Activated CD8-positive, alpha-beta memory T cell treated with anti-CD3 and anti-CD28 coated beads for 36 hours (primary cell): ENCODE measurements around the gene ILF2. TPM values are rescaled to one million over a fixed set of nuclear protein-coding genes. Genes with fewer than 3 reads are reported as not detected.

Source experiments
- CTCF ChIA-PET: fragments of 350-600 bp; sonication (Branson Sonifier 250); formaldehyde crosslinking; loops from one replicate; lab custom pipeline; 2021; ENCODE audit warnings: antibody characterized with exemption; lab: Charles Lee
- POLR2A ChIA-PET: fragments of 350-600 bp; sonication (Branson Sonifier 250); formaldehyde crosslinking; loops from one replicate; lab custom pipeline; 2021; ENCODE audit warnings: antibody characterized with exemption; lab: Charles Lee
- total RNA-seq, 2 experiments: library from RNA; stranded (reverse); gene quantifications; one replicate each; pipeline ENCODE4 v1.2.3, GENCODE V29; 2021

Gene ILF2
- total RNA-seq, 2 experiments from 2014 or later = 372 to 384 TPM

DNA sequence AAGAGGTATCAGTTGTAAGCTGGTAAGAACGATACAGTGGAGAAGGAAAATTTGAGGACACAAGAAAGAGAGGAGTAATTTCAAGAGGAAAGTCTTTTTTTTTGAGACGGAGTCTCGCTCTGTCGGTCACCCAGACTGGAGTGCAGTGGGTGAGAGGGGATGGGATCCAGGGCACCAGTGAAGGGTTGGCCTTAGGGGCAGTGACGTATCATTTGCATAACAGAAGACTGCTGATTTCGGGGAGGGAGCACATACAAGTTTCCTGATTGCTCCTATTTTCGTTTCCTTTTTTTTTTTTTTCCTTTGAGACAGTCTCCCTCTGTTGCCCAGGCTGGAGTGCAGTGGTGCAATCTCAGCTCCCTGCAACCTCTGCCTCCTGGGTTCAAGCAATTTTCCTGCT is 47.7 kb downstream of the ILF2 start:
- ChIA-PET POLR2A (no interaction called here), CTCF (interaction anchor here (1.0 to 1.6 kb wide), 2 partner anchors 11 to 112 kb away, joined by 4 read pairs; partner anchors contain the start of gene CHTOP)

DNA sequence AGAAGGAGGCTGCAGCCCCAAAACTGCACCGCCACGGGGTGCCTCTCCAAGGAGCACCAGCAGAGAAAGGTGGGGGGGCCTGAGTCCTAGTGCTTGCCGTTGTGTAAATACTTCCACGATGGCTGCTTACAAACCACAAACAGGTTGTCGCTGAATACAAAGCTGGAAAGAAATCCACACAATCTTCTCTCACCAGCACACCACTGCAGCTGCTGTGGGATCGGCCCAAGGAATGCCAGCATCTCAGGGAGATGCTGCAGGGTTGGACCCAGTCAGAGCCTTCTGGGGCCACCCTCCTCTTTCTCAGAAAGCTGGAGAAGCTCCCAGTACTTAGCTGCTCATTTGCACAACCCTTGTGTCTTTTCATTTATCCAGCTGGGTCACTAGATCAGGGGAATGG is 51.6 kb downstream of the ILF2 start:
- ChIA-PET CTCF (interaction anchor here (1.1 to 1.8 kb wide), 2 partner anchors 8 to 47 kb away, joined by 3 to 4 read pairs; partner anchors contain the start of gene S100A13), POLR2A (no interaction called here)

DNA sequence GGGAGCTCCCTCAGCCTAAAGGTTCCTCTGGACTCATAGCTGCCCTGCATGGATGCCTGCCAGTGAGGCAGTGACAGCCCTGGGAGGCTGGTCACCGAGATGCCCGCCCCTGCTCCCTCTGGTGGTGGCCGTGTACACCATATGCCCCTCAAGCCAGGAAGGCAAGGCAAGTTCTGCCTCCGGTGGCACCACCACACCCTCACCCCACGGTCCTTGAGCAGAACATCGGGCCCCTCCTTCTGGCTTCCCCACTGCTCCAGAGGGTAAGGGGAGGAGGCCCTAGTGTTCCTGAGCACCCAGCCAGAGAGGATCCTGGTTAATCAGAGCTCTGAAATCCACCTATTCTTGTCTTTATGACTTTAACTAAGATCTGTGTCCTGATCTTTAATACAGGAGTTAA is 53.1 kb downstream of the ILF2 start:
- POLR2A ChIA-PET = no interaction called here
- CTCF ChIA-PET = interaction anchor here (1.8 kb wide), 1 partner anchor 10 kb away, joined by 4 read pairs; the partner anchor contains the start of gene S100A13

DNA sequence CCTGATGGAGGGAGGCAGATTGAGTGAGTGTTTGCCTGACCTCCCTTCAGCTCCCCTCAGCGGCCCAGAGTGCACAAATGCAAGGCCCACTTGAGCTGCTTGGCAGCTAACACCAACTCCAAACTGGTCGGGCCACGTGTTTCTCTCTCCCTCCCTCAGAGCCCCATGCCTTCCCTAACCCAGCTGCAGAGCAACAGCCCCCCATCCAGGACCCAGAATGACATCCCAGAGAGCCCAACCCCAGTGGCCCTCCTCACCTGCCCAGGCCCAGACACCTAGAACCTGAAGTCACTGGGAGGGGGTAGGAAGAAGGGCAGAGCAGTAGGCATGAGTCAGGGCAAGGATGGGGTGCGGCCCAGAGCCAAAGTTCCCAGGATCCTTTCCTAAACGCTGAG is 53.9 kb downstream of the ILF2 start:
- ChIA-PET CTCF (no interaction called here), POLR2A (no interaction called here)

DNA sequence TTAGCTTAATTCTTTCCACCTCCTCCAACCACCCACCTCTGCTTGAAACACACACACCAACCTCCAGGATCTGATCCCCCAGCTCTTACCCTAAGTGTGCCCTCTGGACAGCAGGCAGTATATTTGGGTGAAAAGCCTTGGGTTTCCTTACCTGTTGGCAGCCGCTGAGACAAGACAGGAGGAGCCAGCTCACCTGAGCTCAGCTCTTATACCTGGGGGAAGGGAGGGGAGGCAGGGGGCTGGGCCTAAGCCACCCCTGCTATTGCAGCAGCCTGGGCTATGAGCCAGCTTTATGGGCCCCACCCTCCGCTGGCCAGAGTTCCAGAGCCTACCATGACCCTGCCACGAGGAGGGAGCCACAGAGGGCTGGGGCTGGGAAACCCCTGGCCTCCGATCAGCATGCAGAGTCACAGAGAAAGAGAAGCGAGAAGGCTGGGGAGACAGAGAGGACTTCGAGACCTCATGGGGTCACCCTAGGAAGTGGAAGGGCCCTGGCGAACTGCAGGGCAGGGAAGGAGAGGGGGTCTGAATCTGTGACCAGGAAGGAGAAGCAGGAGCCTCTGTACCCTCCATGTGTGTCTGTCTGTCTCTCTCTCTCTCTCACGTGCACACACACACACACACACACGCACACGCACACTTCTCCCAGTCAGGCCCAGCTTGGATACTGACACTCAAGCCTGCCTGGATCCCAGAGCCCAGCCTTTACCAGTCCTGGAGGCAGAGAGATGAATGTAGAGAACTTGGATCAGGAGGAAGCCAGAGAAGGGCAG is 54.5 kb downstream of the ILF2 start, which contains the start of gene S100A14:
Gene S100A14 (minus strand): TSS at position 182 of the 773 bp plus-strand sequence. CDS start 467 bp downstream, outside the sequence.
- ChIA-PET POLR2A (interaction anchor here (1.2 kb wide), 1 partner anchor 17 kb away, joined by 3 read pairs; the partner anchor contains the start of gene CHTOP), CTCF (no interaction called here)

DNA sequence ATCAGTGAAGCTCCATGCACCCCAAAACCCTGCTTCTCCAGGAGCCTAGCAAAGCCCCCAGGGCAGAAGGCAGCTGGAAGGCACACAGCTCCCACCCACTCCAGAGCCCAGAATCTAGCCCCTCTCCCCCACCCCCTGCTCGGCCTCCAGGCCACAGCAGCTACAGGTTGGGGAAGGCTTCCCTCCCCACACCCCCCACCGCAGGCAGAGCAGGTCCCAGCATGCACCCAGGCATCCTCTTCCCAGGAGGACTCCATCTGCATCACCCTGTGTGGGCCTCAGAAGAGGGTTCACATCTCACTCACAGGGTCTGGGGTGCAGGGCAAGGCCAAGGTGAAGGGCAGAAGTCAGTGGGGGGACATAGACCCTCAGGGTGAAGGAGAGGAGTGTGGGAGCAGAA is 55.4 kb downstream of the ILF2 start:
- POLR2A ChIA-PET = interaction anchor here (1.2 kb wide), 1 partner anchor 18 kb away, joined by 3 read pairs; the partner anchor contains the start of gene CHTOP

DNA sequence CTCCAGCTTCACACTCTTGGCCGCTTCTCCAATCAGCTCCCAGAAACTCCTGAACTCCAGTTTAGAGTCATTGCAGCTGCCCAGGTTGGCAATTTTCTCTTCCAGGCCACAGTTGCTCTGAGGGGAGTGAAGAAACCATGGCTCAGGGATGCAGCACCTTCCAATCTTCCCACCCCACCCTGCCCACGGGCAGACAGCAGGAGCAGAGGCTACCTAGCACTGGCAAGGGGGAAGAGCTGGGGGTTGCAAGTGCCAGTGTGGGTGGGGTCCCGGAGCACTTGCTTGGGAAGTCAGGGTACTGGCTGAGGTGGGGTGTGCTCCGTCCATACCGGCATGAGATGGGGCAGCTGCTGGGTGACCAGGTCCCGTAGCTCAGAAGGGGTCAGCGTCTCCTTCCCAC is 55.9 kb downstream of the ILF2 start:
- POLR2A ChIA-PET = no interaction called here
- CTCF ChIA-PET = no interaction called here

More for the DNA sequence above, 55.4 kb downstream of the ILF2 start:
- CTCF ChIA-PET = no interaction called here

DNA sequence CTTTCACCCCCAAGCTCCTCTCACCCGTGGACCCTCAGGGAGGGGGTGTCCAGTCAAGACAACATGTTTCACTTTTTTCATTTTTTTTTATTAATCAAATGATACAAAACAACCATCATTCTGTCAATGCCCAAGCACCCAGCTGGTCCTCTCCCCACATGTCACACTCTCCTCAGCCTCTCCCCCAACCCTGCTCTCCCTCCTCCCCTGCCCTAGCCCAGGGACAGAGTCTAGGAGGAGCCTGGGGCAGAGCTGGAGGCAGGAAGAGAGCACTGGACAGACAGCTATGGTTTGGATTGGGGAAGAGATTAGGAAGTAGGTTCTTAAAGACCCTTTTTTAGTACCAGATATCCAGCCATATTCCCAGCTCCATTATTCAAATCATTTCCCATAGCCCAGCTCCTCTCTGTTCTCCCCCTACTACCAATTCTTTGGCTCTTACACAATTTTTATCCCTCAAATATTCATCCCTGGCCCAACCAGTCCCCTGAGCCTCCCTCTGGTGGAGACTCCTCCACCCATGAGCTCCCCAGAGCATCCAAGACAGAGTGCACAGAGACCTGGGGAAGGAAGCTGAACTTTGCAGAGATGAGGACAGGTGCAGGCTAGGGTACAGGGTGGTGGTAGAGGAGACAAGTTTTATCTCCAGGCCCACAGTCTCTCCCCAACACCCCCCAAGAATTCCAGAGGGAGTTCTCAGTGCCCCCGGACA is 56.4 kb downstream of the ILF2 start:
- POLR2A ChIA-PET = no interaction called here

DNA sequence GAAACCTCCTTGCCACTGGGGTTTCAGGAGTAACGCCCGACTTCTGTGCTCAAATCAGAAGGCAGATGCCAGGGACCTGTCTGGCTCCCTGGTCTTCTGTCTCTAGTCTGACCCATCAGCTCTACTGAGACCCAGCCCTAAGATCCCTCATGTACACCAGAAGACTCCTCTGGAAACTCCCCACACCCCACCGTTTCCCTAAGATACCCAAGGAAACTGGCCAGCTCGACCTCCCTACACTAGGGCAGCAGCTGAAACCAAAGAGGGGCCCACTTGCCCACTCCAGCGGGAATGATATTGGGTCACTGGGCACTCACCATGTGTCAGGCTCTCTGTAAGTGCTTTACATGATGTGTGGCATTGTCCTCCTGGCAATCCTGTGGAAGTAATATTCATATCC is 57.4 kb downstream of the ILF2 start:
- CTCF ChIA-PET = no interaction called here

More for the DNA sequence above, 56.4 kb downstream of the ILF2 start:
- CTCF ChIA-PET = no interaction called here

DNA sequence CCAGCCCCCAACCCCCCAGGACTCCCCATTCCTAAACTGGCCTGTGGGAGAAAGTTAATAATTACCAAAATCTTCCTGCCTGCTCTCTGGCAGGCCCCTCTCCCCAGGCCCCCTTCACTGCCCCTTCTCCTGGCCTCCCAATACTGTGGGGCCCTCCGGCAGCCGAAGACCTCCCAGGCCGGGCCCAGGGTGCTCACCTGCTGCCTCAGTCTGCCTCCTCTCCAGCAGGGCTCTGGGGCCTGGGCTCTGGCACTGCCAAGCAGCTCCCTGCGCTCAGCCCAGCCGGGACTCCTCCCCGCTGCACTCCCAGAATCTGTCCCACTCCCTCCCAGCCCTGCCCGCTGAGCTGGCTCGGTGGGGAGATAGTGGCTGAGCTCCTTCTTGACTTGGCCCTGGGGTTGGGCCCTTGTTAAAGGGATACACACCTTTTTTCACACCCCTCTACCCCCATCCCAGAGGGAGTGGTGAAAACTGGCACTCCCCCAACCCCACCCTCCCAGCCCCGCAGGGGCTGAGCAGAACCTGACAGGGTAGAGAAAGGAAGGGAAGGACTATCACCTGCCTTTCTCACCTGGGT is 58.0 kb downstream of the ILF2 start, which contains the start of gene S100A16:
Gene S100A16 (minus strand): TSS at position 383 of the 577 bp plus-strand sequence. CDS start 4,986 bp downstream, outside the sequence.
- ChIA-PET POLR2A (no interaction called here), CTCF (no interaction called here)

More for the DNA sequence above, 57.4 kb downstream of the ILF2 start:
- POLR2A ChIA-PET = no interaction called here

DNA sequence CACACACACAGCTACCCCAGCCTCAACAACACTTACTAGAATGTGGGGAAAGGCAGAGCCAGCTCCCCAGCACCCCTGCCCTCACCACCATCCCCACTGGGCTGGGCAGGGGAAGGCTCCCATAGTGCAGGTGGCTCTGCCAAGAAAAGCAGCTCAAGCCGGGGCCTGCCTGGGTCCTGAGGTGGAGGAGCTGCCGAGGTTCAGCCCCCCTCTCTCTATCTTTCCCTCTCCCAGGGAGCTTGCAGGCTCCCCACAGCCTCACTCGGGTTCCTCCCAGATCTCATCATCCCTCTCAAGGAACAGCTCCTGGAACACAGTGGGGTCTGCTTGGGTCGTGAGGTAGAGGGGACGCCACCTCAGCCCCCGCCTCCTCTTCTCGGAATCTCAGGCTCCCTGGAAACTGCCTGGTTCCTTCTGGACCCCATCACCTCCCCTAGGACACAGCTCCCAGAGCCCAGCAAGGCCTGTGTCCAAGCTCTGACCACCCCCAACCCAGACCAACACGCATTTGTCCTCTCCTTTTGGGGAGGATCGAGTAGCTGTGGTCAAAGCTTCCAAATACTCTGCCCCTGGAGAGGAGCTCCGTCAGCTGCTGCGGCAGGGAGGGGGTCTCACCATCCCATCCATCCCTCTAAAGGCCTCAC is 58.6 kb downstream of the ILF2 start:
- ChIA-PET CTCF (interaction anchor here (1.3 kb wide), 1 partner anchor 10 kb away, joined by 4 read pairs; no protein-coding TSS in a partner anchor), POLR2A (no interaction called here)

Other genes with a start within 250 kb of the ILF2 start
- not detected for gene S100A7, start 210.3 kb downstream of the ILF2 start, total RNA-seq
- gene S100A6, start 135.0 kb downstream of the ILF2 start, total RNA-seq = 100 to 1,000 TPM; 203 to 213 TPM
- gene S100A5, start 130.1 kb downstream of the ILF2 start, total RNA-seq = 1 to 10 TPM; 1.1 to 1.2 TPM
- 100 to 1,000 TPM; 125 TPM for gene S100A4, start 125.2 kb downstream of the ILF2 start, total RNA-seq
- gene S100A3, start 121.7 kb downstream of the ILF2 start, total RNA-seq = not detected
- 1 to 10 TPM; 1.2 to 1.6 TPM for gene S100A2, start 105.1 kb downstream of the ILF2 start, total RNA-seq
- gene S100A16, start 57.9 kb downstream of the ILF2 start, total RNA-seq = not detected
- not detected for gene S100A14, start 54.7 kb downstream of the ILF2 start, total RNA-seq
- 1 to 10 TPM; 5.1 to 6.9 TPM for gene S100A13, start 43.5 kb downstream of the ILF2 start, total RNA-seq
- not detected for gene S100A1, start 42.6 kb downstream of the ILF2 start, total RNA-seq
- gene CHTOP, start 36.9 kb downstream of the ILF2 start, total RNA-seq = 10 to 100 TPM; 90.4 to 93.0 TPM
- gene SNAPIN, start 12.3 kb downstream of the ILF2 start, total RNA-seq = 10 to 100 TPM; 34.3 to 34.4 TPM
- gene NPR1, start 7.7 kb upstream of the ILF2 start, total RNA-seq = not detected
- 10 to 100 TPM; 54.9 to 55.3 TPM for gene INTS3, start 57.1 kb upstream of the ILF2 start, total RNA-seq
- 10 to 100 TPM; 11.2 to 12.1 TPM for gene SLC27A3, start 104.4 kb upstream of the ILF2 start, total RNA-seq